Kidney (tissue), 14 donors: Measurements from ENCODE around the gene C2orf72. TPM values are rescaled to one million over a fixed set of nuclear protein-coding genes. Genes with fewer than 3 reads are reported as not detected.

Experiments used
- DNase-seq, 5 donors: peaks; one replicate each; pipeline ENCODE4 v3.0.0-alpha.2; 2013 to 2020
- FAIRE-seq: peaks from 2 replicates; lab custom pipeline; 2012; peaks lifted over from hg19 to GRCh38; lab: Jason Lieb, UNC
- H3K27ac ChIP-seq, 2 donors: one replicate each; pipeline ENCODE4 v1.7.0; 2013; ENCODE audit warnings: low read depth in 2 of 2, low read length in 2 of 2, inconsistent platforms in 1 of 2
- H3K27me3 ChIP-seq: one replicate; pipeline ENCODE4 v1.7.1; 2013; ENCODE audit warnings: low read length, inconsistent platforms; ENCODE audit not compliant: control insufficient read depth, insufficient read depth
- H3K36me3 ChIP-seq, 3 donors: one replicate each; pipeline versions ENCODE4 v1.7.0 to v1.7.1; 2013; ENCODE audit warnings: low read length in 3 of 3, control low read depth in 1 of 3, inconsistent platforms in 1 of 3; ENCODE audit not compliant: insufficient read depth in 3 of 3, control insufficient read depth in 2 of 3
- H3K4me1 ChIP-seq, 3 donors: one replicate each; pipeline versions ENCODE4 v1.7.0 to v1.7.1; 2013; ENCODE audit warnings: low read length in 3 of 3, inconsistent platforms in 1 of 3, low read depth in 1 of 3; ENCODE audit not compliant: control insufficient read depth in 2 of 3, insufficient read depth in 2 of 3
- H3K4me3 ChIP-seq, 3 donors: one replicate each; pipeline versions ENCODE4 v1.7.0 to v1.8.1; 2013; ENCODE audit warnings: low read length in 3 of 3, control low read depth in 1 of 3, inconsistent platforms in 1 of 3
- H3K9ac ChIP-seq, 3 donors: one replicate each; pipeline versions ENCODE4 v1.7.0 to v1.7.1; 2013; ENCODE audit warnings: low read length in 3 of 3, control low read depth in 1 of 3, inconsistent platforms in 1 of 3
- H3K9me3 ChIP-seq, 3 donors: one replicate each; pipeline versions ENCODE4 v1.7.0 to v1.7.1; 2013; ENCODE audit warnings: low read length in 3 of 3, control low read depth in 1 of 3, inconsistent platforms in 1 of 3; ENCODE audit not compliant: control insufficient read depth in 2 of 3, insufficient read depth in 1 of 3
- CTCF ChIP-seq: IDR thresholded peaks from 3 replicates; pipeline ENCODE4 v1.5.1; 2012; ENCODE audit warnings: mild to moderate bottlenecking, moderate library complexity, borderline replicate concordance; ENCODE audit not compliant: insufficient read depth; ENCODE audit errors: extremely low read depth
- intact Hi-C: fragments of 100-400 bp; cut with DNase I; formaldehyde crosslinking; loops from one replicate; pipeline ENCODE4 v1.11.1; 2022
- polyA plus RNA-seq: library from polyadenylated mRNA; stranded (reverse); fragments of 350-450 nt; fragmentation: Illumina TruSeq; extraction: RNeasy Lipid Tissue Mini Kit (QIAGEN cat#74804); gene quantifications from one replicate; pipeline ENCODE4 v1.2.3, GENCODE V29; 2014; ENCODE audit warnings: low read depth, low replicate concordance; ENCODE audit not compliant: insufficient read depth
- total RNA-seq: library from RNA; stranded (reverse); fragmentation: NEBNext Ultra II Directional; extraction: Animal tissue kit (Norgen Biotek cat#: 25700); gene quantifications from one replicate; pipeline ENCODE4 v1.2.1, GENCODE V29; 2021
- donor health status: control.
- donor health status: control.
- donor health status: control.
- donor health status: control.
- donor health status: control.
- donor health status: DM: yes; HTN: yes; CAD: no.
- donor health status: Normal renal cell carcinoma (clear cell type).

Gene C2orf72
- total and polyA plus RNA-seq, 2 donors from 2014 or later = 0.88 to 2.6 TPM

GRCh38 chr2:231036578-231037106, 681 bp upstream of the C2orf72 start:
- no peak overlapping the region for H3K4me3 ChIP-seq
- peaks cover 13% of the 10 kb centered on the region for H3K27me3 ChIP-seq
- H3K9me3 ChIP-seq = no peaks in the 10 kb centered on the region
- intact Hi-C loops = no loop called here
- no peaks in the 10 kb centered on the region for H3K4me1 ChIP-seq
- no peak overlapping the region for H3K9ac ChIP-seq
- DNase-seq = no peak
- H3K27ac ChIP-seq = no peak overlapping the region
- no peak for FAIRE-seq
- no peaks in the 10 kb centered on the region for H3K36me3 ChIP-seq
- TF ChIP-seq CTCF = no peak

- intact Hi-C loops = no loop called here
- Histone ChIP-seq H3K27me3 (peaks cover 13% of the 10 kb centered on the region), H3K9ac (no peak overlapping the region), H3K36me3 (no peaks in the 10 kb centered on the region), H3K4me3 (peak overlapping the region in 1 of 3 donors; percentile 39), H3K27ac (no peak overlapping the region), H3K9me3 (no peaks in the 10 kb centered on the region), H3K4me1 (no peaks in the 10 kb centered on the region)
- FAIRE-seq (no peak), DNase-seq (peak in 4 of 5 donors; percentile 18 to 60 (median 33))
- TF ChIP-seq CTCF = no peak
Measured at GRCh38 chr2:231037731-231038482, 584 bp downstream of the C2orf72 start.

- H3K4me1 ChIP-seq = no peaks in the 10 kb centered on the region
- no peak for DNase-seq
- H3K27me3 ChIP-seq = peaks cover 13% of the 10 kb centered on the region
- no peaks in the 10 kb centered on the region for H3K9me3 ChIP-seq
- no peak overlapping the region for H3K27ac ChIP-seq
- peak overlapping the region in 1 of 3 donors; percentile 39 for H3K4me3 ChIP-seq
- no peaks in the 10 kb centered on the region for H3K36me3 ChIP-seq
- no peak for FAIRE-seq
- intact Hi-C loops = no loop called here
- no peak for TF ChIP-seq CTCF
- H3K9ac ChIP-seq = no peak overlapping the region
Measured at GRCh38 chr2:231038483-231039293, 1.4 kb downstream of the C2orf72 start.
